CD1c-positive myeloid dendritic cell (primary cell): Measurements from ENCODE around the gene TEK.
"Not testable (repeated sequence)": the region's sequence is repeated elsewhere in the genome, so short reads cannot be mapped to it uniquely, and the experiment has no call there.

ENCODE experiments used
- DNase-seq: peaks from one replicate; pipeline ENCODE4 v3.0.0-alpha.2; 2016; ENCODE audit errors: extremely low spot score

Gene TEK

DNA sequence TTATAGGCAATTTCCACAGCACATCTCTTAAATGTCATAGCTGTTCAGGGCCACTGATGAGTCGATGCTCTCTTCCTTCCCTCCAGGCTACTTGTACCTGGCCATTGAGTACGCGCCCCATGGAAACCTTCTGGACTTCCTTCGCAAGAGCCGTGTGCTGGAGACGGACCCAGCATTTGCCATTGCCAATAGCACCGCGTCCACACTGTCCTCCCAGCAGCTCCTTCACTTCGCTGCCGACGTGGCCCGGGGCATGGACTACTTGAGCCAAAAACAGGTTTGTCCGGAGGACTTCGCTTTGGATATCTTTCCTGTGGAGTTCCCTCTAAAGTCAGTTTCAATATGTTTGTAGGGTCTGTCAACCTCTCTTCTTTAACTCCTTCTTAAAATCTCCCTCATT, 103.6 kb downstream of the TEK start:
- no peak for DNase-seq

DNA sequence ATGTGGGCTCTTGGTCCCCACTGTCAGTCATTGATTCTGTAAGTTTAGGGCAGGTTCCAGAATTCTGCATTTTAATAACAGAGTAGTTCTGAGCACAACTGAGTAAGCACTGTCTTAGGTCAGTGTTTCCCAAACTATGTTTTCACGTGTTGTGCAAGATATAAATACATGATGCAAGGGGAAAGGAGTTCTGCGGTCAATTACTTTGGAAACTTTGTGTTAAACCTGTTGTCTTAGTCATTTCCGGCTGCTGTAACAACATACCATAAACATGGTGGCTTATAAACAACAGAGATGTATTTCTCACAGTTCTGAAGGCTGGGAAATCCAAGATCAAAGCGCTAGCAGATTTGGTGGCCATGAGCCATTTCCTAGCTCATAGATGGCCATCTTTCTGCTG, 118.2 kb downstream of the TEK start:
- DNase-seq = no peak

- DNase-seq = not testable (repeated sequence)
Observed at GRCh38 chr9:27239648-27240047, 130.6 kb downstream of the TEK start.

GRCh38 chr9:27247756-27248155, 138.7 kb downstream of the TEK start:
- DNase-seq = peak; percentile 36

DNA sequence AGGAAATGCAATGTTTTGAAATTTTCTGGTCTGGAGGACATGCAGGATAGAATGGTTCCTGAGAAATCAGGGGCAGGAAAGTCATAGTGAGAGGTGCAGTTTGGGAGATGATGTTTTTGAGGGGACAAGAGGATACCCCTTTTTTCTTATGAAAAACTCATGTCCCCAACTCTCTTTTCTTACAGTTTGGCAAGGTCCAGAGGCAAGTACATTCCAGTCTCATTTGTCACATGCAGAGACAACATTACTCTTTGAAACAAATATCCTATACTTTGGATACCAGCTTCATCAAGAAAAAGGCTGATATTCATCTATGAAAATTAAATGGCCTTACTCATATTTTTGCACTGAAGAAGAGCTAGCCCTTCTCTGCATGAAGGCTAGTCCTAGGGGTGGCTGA, 139.7 kb downstream of the TEK start:
- no peak for DNase-seq

- no peak for DNase-seq
Observed at GRCh38 chr9:27258662-27259061, 149.6 kb downstream of the TEK start.

GRCh38 chr9:27260789-27261516, 151.9 kb downstream of the TEK start:
- DNase-seq = no peak

GRCh38 chr9:27261517-27262211, 152.6 kb downstream of the TEK start:
- no peak for DNase-seq

DNA sequence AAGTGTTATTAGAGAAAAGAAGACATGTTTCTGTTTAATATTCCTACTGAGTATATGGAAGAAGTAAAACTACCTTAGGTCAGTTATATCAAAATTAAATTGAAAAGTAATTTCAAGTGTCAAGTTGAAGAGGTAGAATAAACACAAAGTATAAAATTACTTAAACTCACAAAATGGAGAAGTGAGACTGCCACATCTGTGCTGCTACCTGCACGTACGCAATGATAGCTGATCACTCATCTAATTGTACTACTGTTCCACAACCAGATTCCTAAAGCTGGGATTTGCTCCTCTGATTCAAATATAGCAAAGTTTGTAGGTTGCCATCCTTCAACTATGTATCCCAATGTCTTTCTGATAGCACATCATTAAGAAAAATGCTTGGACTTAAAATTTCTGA, 163.1 kb downstream of the TEK start:
- DNase-seq = no peak

- no peak for DNase-seq
Observed at GRCh38 chr9:27273186-27273585, 164.2 kb downstream of the TEK start.

GRCh38 chr9:27276193-27277030, 167.4 kb downstream of the TEK start:
- peak; percentile 70 for DNase-seq

DNA sequence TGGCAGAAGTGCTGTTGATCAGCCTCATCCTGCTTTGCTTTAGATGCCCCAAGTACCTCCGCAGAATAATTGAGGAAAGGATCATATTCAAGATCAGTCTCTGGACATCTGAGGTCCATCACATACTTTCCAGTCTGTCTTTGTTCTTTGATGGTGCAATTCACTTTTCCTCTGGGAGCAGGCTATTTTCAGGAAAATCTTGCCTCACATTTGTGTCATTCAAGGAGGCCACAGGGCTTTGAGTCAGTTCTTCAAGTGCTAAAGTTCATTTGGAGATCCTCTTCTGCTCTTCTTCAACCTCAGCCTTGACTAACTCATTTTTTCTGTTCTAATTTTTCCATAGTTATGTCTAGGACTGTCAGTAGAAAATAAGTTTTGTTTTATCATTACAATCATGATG, 169.3 kb downstream of the TEK start:
- DNase-seq = no peak

DNA sequence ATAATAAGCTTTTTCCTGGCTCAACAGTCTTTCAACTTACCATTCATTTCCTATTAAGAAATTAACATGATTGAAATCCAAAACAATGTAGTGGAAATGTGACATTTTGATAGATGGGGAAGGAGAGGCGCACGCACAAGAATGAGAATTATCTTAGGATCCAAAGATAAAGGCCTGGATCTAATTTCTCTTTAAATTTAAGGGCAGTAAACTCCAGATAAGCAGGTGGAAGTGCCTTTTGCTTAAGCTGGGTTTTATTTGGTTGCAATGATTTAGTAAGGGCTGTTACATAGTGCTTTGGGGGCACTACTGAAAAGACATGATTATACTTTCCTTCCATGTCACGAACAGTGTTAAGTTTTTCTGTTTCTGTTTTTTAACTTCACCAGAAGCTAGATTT, 170.6 kb downstream of the TEK start:
- no peak for DNase-seq
